Measurements from ENCODE around the gene MTARC1. TPM values are rescaled to one million over a fixed set of nuclear protein-coding genes. Genes with fewer than 3 reads are reported as not detected.

The MTARC1 gene
- total and polyA plus RNA-seq, 2 of the 4 experiments (the other 2 are of a cell fraction) = 0.18 to 0.55 TPM

GRCh38 chr1:220786057-220786336 lies 716 bp upstream of the MTARC1 start:
- H3K9ac ChIP-seq (ENCODE audit: low read depth, low read length) = no peak overlapping the region
- no peak overlapping the region for H2BK20ac ChIP-seq (ENCODE audit: low read depth, low read length)
- no peak overlapping the region for H3K56ac ChIP-seq (ENCODE audit: extremely low read depth, insufficient read depth, low read length)
- no peak for TF ChIP-seq CHD1 (IDR thresholded peaks at IDR 0.05; ENCODE audit: low read depth, low read length)
- TF ChIP-seq BHLHE40 (IDR thresholded peaks at IDR 0.05; ENCODE audit: low read depth, low read length) = no peak
- no peak overlapping the region for H2AK9ac ChIP-seq (replicated peaks; ENCODE audit: low read depth, low read length, poor library complexity)
- no peaks in the 10 kb centered on the region for H3K9me3 ChIP-seq (ENCODE audit: control insufficient read depth, insufficient read depth, low read length)
- H2AK5ac ChIP-seq (ENCODE audit: low read depth, low read length) = no peak overlapping the region
- POLR2A ChIA-PET (ENCODE audit: unreplicated experiment) = no interaction called here
- no peak overlapping the region for H3K27ac ChIP-seq (ENCODE audit: insufficient read depth, low read length)
- H3K9me1 ChIP-seq (ENCODE audit: insufficient read depth, low read length) = no peaks in the 10 kb centered on the region
- dilution Hi-C loops (cut with HindIII; ENCODE audit: low sequenced_read_pairs, unreplicated experiment) = no loop called here
- no CpG with 5 or more reads among the region's 13 CpGs for WGBS, 2 experiments (ENCODE audit: extremely low coverage in 2 of 2, insufficient read length in 1 of 2)
- no peaks in the 10 kb centered on the region for H3K4me1 ChIP-seq (ENCODE audit: control insufficient read depth, insufficient read depth, low read length)
- DNase-seq (no peak), ATAC-seq (ENCODE audit: low read depth) (no peak)
- BruUV-seq (replicated peaks) = no TSS peak
- no peak overlapping the region for H3K4me2 ChIP-seq (ENCODE audit: low read depth, low read length)
- H3K23ac ChIP-seq (ENCODE audit: low read depth, low read length) = no peak overlapping the region
- H2BK5ac ChIP-seq (ENCODE audit: low read depth, low read length, poor library complexity, severe bottlenecking) = no peak overlapping the region
- no peak overlapping the region for H3K18ac ChIP-seq (ENCODE audit: low read depth, low read length)
- no peak overlapping the region for H4K91ac ChIP-seq (ENCODE audit: insufficient read depth, low read depth, low read length)
- H3K27me3 ChIP-seq (ENCODE audit: control insufficient read depth, insufficient read depth, low read length) = no peaks in the 10 kb centered on the region; the same call in 1 of the 2 replicates
- H4K8ac ChIP-seq (ENCODE audit: low read depth in 2 of 2, low read length in 2 of 2) = no peak overlapping the region
- H4K5ac ChIP-seq (ENCODE audit: low read depth, low read length) = no peak overlapping the region
- in situ Hi-C loops (cut with MboI; ENCODE audit: low sequenced_read_pairs) = no loop called here
- no peak overlapping the region for H3K14ac ChIP-seq (replicated peaks; ENCODE audit: low read depth, low read length)
- no peak overlapping the region for H2BK15ac ChIP-seq (ENCODE audit: low read depth, low read length)
- H3K4me3 ChIP-seq (ENCODE audit: insufficient read depth, low read depth, low read length) = no peak overlapping the region
- H3K79me1 ChIP-seq (ENCODE audit: low read depth in 1 of 2, low read length in 2 of 2) = no peaks in the 10 kb centered on the region
- H4K20me1 ChIP-seq (ENCODE audit: insufficient read depth, low read length) = no peaks in the 10 kb centered on the region
- intact Hi-C loops (cut with micrococcal nuclease) = no loop called here
- H3K36me3 ChIP-seq (ENCODE audit: control insufficient read depth, insufficient read depth, low read length) = no peaks in the 10 kb centered on the region
- H2AFZ ChIP-seq (replicated peaks; ENCODE audit: low read length, poor library complexity) = peak overlapping the region; percentile 69
- no peak overlapping the region for H3K4ac ChIP-seq (ENCODE audit: low read depth, low read length)
- CTCF ChIA-PET = interaction anchor here (1.2 to 2.4 kb wide), 2 partner anchors 10 to 18 kb away, joined by 3 to 11 read pairs; no protein-coding TSS in a partner anchor
- H2BK120ac ChIP-seq (ENCODE audit: low read depth, low read length) = no peak overlapping the region

Data from IMR-90 (cell line).